IPS-18c (cell line): ENCODE measurements around the gene EMC9.

ENCODE experiments used
- H3K4me3 ChIP-seq: 2 replicates; pipeline ENCODE4 v1.7.0; 2013; ENCODE audit warnings: low read depth, mild to moderate bottlenecking, low read length, moderate library complexity; ENCODE audit not compliant: insufficient read depth
- H3K9me3 ChIP-seq: one replicate; pipeline ENCODE4 v1.6.1; 2013; ENCODE audit warnings: mild to moderate bottlenecking, low read length, moderate library complexity; ENCODE audit not compliant: control insufficient read depth, insufficient read depth

Gene EMC9

GRCh38 chr14:24092110-24092504 lies 49.3 kb downstream of the EMC9 start:
- no peak overlapping the region for H3K4me3 ChIP-seq
- no peaks in the 10 kb centered on the region for H3K9me3 ChIP-seq

GRCh38 chr14:24089890-24090289 lies 51.5 kb downstream of the EMC9 start:
- no peaks in the 10 kb centered on the region for H3K9me3 ChIP-seq
- no peak overlapping the region for H3K4me3 ChIP-seq
